SK-N-SH (cell line): ENCODE measurements around the gene CIITA.

Experiments used
- CTCF ChIP-seq: fragments of 200-600 bp; sonication (generic); IDR thresholded peaks from 2 replicates; pipeline ENCODE4 v1.6.1; 2017; ENCODE audit warnings: antibody characterized with exemption, mild to moderate bottlenecking, moderate library complexity
- ELF1 ChIP-seq: IDR thresholded peaks from 2 replicates; pipeline ENCODE4 v1.4.0; 2012
- EZH2phosphoT487 ChIP-seq: fragments of 200-600 bp; sonication (generic); IDR thresholded peaks from 2 replicates; pipeline ENCODE4 v1.6.1; 2017; ENCODE audit warnings: low read depth, mixed run types, mild to moderate bottlenecking, antibody characterized with exemption, moderate library complexity, borderline replicate concordance
- GABPA ChIP-seq: IDR thresholded peaks from 2 replicates; pipeline ENCODE4 v1.4.0; 2012; ENCODE audit warnings: low read depth, mild to moderate bottlenecking
- REST ChIP-seq: IDR thresholded peaks from 2 replicates; pipeline ENCODE4 v1.6.1; 2012; ENCODE audit warnings: mild to moderate bottlenecking, low read depth, low read length, moderate library complexity
- SMC3 ChIP-seq: IDR thresholded peaks from 2 replicates; pipeline ENCODE4 v1.6.1; 2012; ENCODE audit warnings: low read depth, low read length, improper control_type of control experiment
- TAF1 ChIP-seq: IDR thresholded peaks from 2 replicates; pipeline ENCODE4 v1.6.1; 2012; ENCODE audit warnings: low read depth, mild to moderate bottlenecking, low read length, moderate library complexity, borderline replicate concordance

GRCh38 chr16:10906914-10907756, 30.1 kb downstream of the CIITA start:
- TF ChIP-seq CTCF (no peak), EZH2phosphoT487 (no peak), SMC3 (no peak), REST (no peak), GABPA (no peak), ELF1 (no peak), TAF1 (no peak)
